GM20000 (cell line): ENCODE measurements around the gene GTF2H1.

Experiments
- DNase-seq: peaks from one replicate; pipeline ENCODE4 v3.0.0; 2012; ENCODE audit warnings: low spot score
- TF ChIP-seq, protein P1 (sequence below): IDR thresholded peaks from 2 replicates; pipeline ENCODE4 v1.5.1; 2012; ENCODE audit warnings: mild to moderate bottlenecking, control low read depth; ENCODE audit errors: extremely low read depth, missing control alignments

Gene GTF2H1

DNA sequence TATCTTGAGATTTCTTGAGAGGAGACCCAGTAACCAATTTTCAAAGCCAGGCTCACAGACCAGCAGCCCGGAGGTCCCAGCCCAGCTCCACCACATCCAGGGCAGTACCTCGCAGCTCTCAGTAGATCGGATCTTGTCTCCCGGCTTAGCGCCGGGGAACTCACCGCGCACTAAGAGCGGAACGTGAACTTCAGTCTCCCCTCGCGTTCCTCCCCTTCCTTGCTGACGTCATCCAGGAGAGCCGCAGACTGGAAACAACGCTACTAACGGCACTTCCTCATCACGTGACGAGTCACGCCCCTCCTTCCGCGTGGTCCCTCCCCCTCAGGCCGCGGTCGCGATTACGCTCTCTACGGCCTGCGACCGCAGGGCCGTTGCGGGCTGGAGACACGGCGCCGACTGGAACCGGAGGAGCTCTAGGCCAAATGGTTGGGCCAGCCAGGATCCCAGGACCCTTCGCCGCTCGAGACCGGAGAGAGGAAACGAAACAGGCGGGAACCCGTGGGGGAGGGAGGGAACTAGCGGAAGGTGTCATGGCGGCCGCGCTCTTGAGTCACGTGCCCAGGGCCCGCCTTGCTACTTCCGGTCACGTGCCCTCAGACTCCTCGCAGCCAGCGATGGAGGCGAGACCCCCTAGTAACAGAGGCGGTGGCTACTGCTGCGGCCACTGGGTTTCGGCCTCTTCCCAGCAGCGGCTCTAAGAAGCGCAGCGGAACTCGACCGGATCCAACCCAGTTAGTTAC is at the start of gene GTF2H1, which contains the start of gene HPS5:
Gene GTF2H1, plus strand, starts transcription at position 599 of the 743 bp plus-strand sequence. CDS start 10,508 bp downstream, outside the sequence.
Gene HPS5, minus strand, starts transcription at position 172 of the 743 bp plus-strand sequence. CDS start 4,282 bp downstream, outside the sequence.
- DNase-seq = peak; percentile 91
- TF ChIP-seq, protein P1, sequence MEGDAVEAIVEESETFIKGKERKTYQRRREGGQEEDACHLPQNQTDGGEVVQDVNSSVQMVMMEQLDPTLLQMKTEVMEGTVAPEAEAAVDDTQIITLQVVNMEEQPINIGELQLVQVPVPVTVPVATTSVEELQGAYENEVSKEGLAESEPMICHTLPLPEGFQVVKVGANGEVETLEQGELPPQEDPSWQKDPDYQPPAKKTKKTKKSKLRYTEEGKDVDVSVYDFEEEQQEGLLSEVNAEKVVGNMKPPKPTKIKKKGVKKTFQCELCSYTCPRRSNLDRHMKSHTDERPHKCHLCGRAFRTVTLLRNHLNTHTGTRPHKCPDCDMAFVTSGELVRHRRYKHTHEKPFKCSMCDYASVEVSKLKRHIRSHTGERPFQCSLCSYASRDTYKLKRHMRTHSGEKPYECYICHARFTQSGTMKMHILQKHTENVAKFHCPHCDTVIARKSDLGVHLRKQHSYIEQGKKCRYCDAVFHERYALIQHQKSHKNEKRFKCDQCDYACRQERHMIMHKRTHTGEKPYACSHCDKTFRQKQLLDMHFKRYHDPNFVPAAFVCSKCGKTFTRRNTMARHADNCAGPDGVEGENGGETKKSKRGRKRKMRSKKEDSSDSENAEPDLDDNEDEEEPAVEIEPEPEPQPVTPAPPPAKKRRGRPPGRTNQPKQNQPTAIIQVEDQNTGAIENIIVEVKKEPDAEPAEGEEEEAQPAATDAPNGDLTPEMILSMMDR = no peak

DNA sequence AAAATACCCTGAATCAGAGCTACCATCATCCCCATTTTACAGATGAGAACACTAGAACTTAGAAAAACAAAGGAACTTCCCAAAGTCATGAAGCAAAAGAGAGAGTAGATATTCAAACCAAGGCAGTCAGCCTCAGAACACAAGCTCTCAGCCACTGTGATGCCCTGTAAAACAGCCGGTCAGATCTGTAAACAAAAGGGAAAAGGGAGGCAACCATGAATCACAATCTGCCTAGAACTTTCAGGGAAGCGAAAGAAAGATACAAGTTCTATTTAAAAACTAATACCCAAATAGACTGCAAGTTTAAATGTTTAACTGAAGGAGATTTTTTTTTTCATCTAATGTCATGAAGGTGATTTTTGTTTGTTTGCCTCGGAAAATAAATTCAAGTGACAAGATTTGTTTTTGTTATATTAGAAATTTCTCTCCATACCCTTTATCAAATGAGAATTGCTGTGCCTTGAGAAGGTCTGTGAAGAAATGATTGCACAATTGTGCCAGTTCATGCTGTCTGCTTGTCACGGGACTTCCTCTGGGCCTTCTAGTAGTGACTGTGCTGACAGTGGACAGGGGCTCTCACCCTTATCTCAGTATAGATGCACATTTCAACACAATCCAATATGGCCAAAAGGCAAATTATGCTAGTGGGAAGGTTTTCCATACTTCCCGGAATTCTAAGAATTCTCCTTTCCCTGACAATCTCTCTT is 44.6 kb upstream of the GTF2H1 start:
- TF ChIP-seq, protein P1 = no peak
- DNase-seq = no peak

DNA sequence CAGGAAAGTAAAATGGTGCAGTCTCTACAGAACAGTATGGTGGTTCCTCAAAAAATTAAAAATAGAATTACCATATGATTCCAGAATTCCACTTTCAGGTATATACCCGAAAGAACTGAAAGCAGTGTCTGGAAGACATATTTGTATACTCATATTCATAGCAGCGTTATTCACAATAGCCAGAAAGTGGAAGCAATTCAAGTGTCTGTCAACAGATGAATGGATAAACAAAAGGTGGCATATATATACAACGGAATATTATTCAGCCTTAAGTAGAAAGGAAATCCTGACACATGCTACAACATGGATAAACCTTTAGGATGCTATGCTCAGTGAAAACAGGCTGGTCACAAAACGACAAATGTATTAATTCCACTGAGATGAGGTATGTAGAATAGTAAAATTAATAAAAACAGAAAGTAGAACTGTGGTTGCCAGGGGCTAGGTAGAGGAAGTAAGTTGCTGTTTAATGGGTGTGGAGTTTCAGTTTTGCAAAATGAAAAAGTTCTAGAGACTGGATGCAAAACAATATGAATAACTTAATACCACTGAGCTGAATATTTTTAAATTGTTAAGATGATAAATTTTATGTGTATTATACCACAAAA is 41.8 kb upstream of the GTF2H1 start:
- TF ChIP-seq, protein P1 = no peak
- peak; percentile 60 for DNase-seq

DNA sequence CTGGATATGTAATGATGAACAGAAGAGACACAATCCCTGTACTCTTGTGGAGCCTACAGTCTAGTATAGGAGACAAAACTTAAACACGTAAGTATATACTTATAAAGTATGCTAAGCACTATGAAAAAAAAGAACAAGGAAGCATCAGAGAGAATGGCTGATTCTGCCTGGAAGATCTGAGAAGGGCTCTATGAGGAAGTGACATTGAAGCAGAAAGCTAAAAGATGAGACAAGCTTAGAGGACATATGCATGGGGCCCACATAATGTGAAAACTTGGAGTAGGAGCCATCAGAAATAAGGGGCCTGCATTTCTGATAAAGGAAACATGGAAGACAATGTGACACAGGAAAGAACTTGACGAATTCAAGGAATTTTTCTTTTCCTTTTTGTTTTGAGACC is 39.7 kb upstream of the GTF2H1 start:
- DNase-seq = no peak
- TF ChIP-seq, protein P1 = no peak

DNA sequence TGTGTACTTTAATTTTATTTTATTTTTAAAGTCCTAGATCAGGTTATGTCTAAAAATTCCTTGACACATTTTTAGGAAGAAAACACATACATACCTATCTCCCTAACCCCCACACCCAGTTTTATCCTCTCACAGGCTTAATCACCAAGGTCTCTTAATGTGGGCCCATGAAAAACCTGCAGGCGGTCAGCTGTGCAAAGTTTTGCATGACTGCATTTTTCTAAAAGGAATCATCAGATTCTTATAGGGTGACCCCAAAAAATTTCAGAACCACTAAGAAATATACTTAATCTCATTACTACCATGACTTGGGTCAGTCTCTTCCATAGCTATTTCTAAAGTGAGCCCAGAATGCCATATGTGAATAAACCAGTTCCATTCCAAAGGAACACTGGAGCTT is 36.5 kb upstream of the GTF2H1 start:
- DNase-seq = no peak
- TF ChIP-seq, protein P1 = no peak

DNA sequence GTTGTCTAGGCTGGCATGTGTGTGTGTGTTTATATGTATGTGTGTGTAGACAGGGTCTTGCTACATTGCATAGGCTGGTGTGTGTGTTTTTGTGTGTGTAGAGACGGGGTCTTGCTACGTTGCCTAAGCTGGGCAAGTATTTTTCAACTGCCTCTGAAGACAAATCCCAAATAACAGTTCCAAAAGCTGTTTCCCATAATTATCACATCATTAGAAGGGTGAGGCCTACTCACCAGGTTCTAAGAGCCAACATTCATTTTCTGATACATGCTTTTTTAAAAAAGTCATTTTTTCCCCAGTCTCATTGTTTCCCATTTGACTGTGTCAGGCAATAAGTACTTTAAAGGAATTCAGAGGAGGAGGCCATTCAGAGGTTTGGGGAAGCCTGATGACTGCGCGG is 33.5 kb upstream of the GTF2H1 start:
- TF ChIP-seq, protein P1 = no peak
- no peak for DNase-seq

DNA sequence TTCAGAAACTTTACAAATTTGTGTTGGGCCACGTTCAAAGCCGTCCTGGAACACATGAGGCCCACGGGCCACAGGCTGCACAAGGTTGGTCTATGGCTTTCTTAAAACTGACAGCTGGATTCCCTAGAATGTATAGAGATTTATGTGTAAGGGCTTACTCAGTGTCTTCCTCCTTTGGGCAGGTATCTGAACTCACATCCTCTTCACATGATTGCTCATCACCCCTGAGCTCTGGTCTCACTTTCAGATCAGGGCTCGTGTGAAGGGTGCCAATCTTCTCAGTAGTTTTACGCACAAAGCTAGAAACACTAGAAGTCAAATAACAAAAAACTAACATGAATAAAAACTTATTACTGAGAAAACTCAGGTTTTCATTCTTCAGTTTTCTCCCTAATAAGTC is 27.5 kb upstream of the GTF2H1 start:
- no peak for DNase-seq
- TF ChIP-seq, protein P1 = no peak
